GM18951 (cell line): ENCODE data around the gene CTSF.

Experiments
- POLR2A ChIP-seq: IDR thresholded peaks from 4 replicates; pipeline ENCODE4 v1.6.1; 2011; ENCODE audit warnings: mild to moderate bottlenecking; ENCODE audit not compliant: insufficient read length, insufficient read depth; ENCODE audit errors: extremely low read depth
- in situ Hi-C: fragments of 300-500 bp; cut with MboI; formaldehyde crosslinking; loops from one replicate; pipeline ENCODE4 v1.12.0; 2022; ENCODE audit warnings: low sequenced_read_pairs, mixed read lengths, inconsistent platforms; ENCODE audit not compliant: unreplicated experiment

The CTSF gene

GRCh38 chr11:66530927-66531709 is 37.3 kb downstream of the CTSF start:
- in situ Hi-C loops: no loop called here

GRCh38 chr11:66529655-66530054 is 38.8 kb downstream of the CTSF start:
- TF ChIP-seq POLR2A: no peak
- in situ Hi-C loops: no loop called here

More at GRCh38 chr11:66530927-66531709, 37.3 kb downstream of the CTSF start:
- no peak for TF ChIP-seq POLR2A

DNA sequence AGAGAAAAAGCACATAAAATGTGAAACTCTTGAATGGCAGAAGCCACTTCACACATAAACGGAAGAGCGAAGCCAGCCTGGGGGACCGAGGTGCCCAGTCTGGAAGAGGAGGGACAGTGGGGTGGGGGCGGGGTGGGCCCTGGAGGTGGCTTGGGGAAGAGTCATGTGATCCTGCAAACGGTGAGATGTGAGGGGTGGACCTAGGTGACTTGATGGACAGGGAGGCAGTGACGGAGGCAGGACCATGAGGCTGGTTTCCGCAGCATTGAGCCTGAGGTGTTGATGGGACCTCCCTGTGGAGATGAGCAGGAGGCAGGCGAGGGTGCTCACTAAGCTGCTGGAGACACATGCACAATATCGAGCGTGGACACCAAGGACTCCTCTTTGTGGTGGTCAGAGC is 39.3 kb downstream of the CTSF start:
- no peak for TF ChIP-seq POLR2A

GRCh38 chr11:66524304-66525040 is 43.9 kb downstream of the CTSF start:
- in situ Hi-C loops: no loop called here
- no peak for TF ChIP-seq POLR2A

More for the DNA sequence above, 39.3 kb downstream of the CTSF start:
- in situ Hi-C loops: no loop called here

- TF ChIP-seq POLR2A: no peak
- in situ Hi-C loops: no loop called here
Measured at GRCh38 chr11:66523611-66524010, 44.8 kb downstream of the CTSF start.
